GM21367 (cell line): Measurements from ENCODE around the gene SGK1.
"Not testable (repeated sequence)": the region's sequence is repeated elsewhere in the genome, so short reads cannot be mapped to it uniquely, and the experiment has no call there.

Experiments
- ATAC-seq: cut with Tn5 transposase; IDR thresholded peaks from one replicate; pipeline ENCODE4 v1.9.1; 2021; ENCODE audit not compliant: unreplicated experiment

SGK1 gene

GRCh38 chr6:134328138-134328537 lies 10.2 kb upstream of the SGK1 start:
- no peak for ATAC-seq

DNA sequence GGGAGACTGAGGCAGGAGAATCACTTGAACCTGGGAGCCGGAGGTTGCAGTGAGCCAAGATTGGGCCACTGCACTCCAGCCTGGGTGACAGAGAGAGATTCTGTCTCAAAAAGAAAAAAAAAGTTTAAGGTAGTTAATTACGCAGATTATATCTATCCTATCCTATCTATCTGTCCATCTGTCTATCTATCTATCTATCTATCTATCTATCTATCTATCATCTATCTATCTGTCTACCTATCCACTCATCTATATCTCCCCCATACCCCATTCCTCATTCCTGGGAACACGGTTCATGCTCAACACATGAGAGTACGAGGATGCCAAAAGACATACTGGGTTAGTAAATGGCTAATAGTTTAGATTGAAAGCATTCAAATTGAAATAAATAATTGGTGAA lies 8.3 kb upstream of the SGK1 start:
- ATAC-seq, result not testable (repeated sequence)

- no peak for ATAC-seq
These were observed 6.9 kb upstream of the SGK1 start for GRCh38 chr6:134324766-134325165.

GRCh38 chr6:134324141-134324540 lies 6.2 kb upstream of the SGK1 start:
- no peak for ATAC-seq

DNA sequence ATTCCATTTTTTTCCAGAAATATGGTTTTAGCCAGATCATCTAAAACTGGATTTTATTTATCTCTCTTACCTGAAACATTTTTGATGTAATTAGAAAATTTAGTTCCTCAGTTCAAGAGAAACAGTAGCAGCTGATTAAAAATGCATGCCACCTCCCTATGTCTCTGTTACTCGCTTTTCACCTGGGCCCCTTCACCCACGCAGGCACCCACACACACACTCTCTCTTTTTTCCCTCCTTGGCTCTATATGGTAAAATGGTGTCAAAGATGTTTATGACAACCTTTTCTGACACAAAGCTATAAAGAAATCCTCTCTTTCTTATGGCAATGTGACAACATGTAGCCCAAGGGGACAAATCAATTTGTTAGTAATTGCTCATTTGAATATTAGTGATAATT lies 5.8 kb upstream of the SGK1 start:
- no peak for ATAC-seq

DNA sequence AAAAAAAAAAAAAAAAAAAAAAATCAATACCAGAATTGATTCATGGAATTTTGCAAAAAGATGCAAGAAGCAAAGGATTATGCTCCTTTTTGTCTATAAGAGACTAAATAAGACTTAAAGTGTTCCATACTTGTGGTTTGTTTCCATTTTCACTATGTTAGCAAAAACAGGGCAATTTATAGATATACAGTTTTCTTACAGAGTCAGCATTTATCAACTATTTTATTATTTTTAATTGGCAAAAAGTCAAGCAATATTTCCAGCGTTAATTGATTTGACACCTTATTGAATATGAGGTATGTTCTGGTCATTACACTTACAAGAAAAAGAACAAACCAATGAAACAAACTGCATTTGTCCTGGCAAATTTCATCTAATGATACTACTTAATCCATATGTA lies 5.4 kb upstream of the SGK1 start:
- no peak for ATAC-seq

GRCh38 chr6:134322216-134322615 lies 4.3 kb upstream of the SGK1 start:
- ATAC-seq, result no peak

- no peak for ATAC-seq
These were observed 3.3 kb upstream of the SGK1 start for GRCh38 chr6:134321246-134321645.

DNA sequence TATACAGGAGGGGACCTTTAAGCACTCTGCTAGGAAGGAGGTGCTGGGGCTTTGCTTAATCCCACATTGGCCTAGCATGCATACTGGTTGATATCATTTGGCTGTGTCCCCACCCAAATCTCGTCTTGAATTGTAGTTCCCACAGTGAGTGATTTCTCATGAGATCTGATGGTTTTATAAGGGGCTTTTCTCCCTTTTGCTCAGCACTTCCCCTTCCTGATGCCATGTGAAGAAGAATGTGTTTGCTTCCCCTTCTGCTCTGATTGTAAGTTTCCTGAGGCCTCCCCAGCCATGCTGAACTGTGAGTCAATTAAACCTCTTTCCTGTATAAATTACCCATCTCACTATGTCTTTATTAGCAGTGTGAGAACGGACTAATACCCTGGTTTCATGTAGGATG lies 1.8 kb upstream of the SGK1 start:
- ATAC-seq, result not testable (repeated sequence)

GRCh38 chr6:134318974-134319281 lies 1.0 kb upstream of the SGK1 start:
- no peak for ATAC-seq

- ATAC-seq, result no peak
These were observed 493 bp upstream of the SGK1 start for GRCh38 chr6:134318236-134318973.

- no peak for ATAC-seq
These were observed 1.0 kb downstream of the SGK1 start for GRCh38 chr6:134316733-134317431.

- ATAC-seq, result no peak
These were observed 1.9 kb downstream of the SGK1 start for GRCh38 chr6:134315974-134316441.

GRCh38 chr6:134315189-134315588 lies 2.7 kb downstream of the SGK1 start:
- no peak for ATAC-seq

- no peak for ATAC-seq
These were observed 3.7 kb downstream of the SGK1 start for GRCh38 chr6:134314006-134314821.

DNA sequence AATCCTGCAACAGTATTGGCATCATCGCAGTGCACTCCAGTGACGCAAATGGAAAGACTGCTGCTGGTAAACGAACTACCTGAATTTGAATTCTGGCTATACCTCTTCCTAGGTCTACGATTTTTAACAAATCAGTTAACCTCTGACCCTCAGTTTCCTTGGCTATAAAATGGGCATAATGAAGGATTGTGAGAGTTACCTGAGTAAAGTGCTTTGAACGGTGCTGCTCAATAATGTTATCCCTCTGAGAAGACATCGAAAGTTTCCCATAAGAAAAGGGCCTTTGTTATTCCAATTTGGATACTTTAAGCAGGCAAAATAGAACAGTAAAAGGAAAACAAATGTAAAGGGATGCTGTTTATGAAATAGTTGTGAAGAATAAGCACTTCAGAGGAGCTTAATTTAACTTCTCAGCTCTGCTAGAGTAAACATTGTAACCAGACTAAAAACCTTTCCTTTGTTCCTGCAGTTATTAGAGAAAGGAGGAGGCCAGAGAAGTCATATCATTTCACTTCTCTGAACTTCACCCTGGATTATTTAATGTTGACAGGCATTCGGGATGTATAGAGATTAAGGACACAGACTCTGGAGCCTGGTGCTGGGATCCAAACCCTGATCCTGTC lies 5.8 kb downstream of the SGK1 start:
- ATAC-seq, result no peak

- no peak for ATAC-seq
These were observed 7.1 kb downstream of the SGK1 start for GRCh38 chr6:134310817-134311216.

GRCh38 chr6:134309983-134310605 lies 7.8 kb downstream of the SGK1 start:
- no peak for ATAC-seq

GRCh38 chr6:134309227-134309626 lies 8.7 kb downstream of the SGK1 start:
- ATAC-seq, result no peak

- ATAC-seq, result no peak
These were observed 9.1 kb downstream of the SGK1 start for GRCh38 chr6:134308800-134309199.

DNA sequence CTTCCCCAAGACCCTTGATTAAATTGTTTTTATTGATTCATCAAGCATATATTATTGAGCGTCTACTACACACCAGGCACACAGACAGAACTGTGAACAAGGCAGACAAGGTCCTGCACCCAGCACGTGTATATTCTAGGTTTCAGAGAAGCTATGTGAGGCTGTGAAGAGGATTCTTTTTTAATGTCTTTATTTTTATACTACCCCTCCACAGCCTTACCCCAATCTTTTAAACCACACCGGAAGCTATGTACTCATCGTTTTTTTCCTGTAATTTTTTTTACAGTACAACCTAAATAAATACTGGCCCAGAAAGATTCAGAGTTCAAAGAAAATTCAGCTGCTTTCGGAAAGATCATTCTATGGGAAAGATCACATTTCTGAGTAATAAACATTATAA lies 10.0 kb downstream of the SGK1 start:
- no peak for ATAC-seq
